Common myeloid progenitor, CD34-positive (primary cell): Measurements from ENCODE around the gene CLDN7.

Source experiments
- CTCF ChIA-PET: fragments of 350-600 bp; sonication (Branson Sonifier 250); formaldehyde crosslinking; loops from one replicate; lab custom pipeline; 2021; ENCODE audit warnings: antibody characterized with exemption; lab: Charles Lee
- POLR2A ChIA-PET: fragments of 350-600 bp; sonication (Branson Sonifier 250); formaldehyde crosslinking; loops from one replicate; lab custom pipeline; 2021; ENCODE audit warnings: antibody characterized with exemption; lab: Charles Lee
- DNase-seq, 3 donors: peaks; one replicate each; pipeline versions ENCODE4 v3.0.0 to v3.0.0-alpha.2; 2013
- H3K27ac ChIP-seq, 2 experiments: 1 replicate in 1 of 2; 2 replicates in 1 of 2; pipeline ENCODE4 v1.7.0; 2013; ENCODE audit warnings: inconsistent platforms in 2 of 2, low read length in 2 of 2, mild to moderate bottlenecking in 2 of 2, low read depth in 1 of 2, moderate library complexity in 1 of 2; ENCODE audit not compliant: severe bottlenecking in 2 of 2, insufficient read depth in 1 of 2, poor library complexity in 1 of 2
- H3K27me3 ChIP-seq, 5 experiments: replicated peaks in 2 of 5; 1 replicate in 3 of 5; 2 replicates in 2 of 5; pipeline versions ENCODE4 v1.6.1 to v1.7.0; 2013; ENCODE audit warnings: low read length in 4 of 5, mild to moderate bottlenecking in 2 of 5, moderate library complexity in 2 of 5, inconsistent platforms in 1 of 5; ENCODE audit not compliant: insufficient read depth in 5 of 5, control insufficient read depth in 4 of 5
- H3K36me3 ChIP-seq, 4 experiments: 1 replicate in 2 of 4; 2 replicates in 2 of 4; pipeline versions ENCODE4 v1.6.1 to v1.7.0; 2013; ENCODE audit warnings: low read length in 3 of 4, control low read depth in 1 of 4, mild to moderate bottlenecking in 1 of 4; ENCODE audit not compliant: control insufficient read depth in 4 of 4, insufficient read depth in 4 of 4
- H3K4me1 ChIP-seq, 4 experiments: 1 replicate in 3 of 4; 2 replicates in 1 of 4; pipeline versions ENCODE4 v1.6.1 to v1.7.1; 2013; ENCODE audit warnings: low read length in 3 of 4, mild to moderate bottlenecking in 3 of 4, control low read depth in 1 of 4, inconsistent platforms in 1 of 4, moderate library complexity in 1 of 4; ENCODE audit not compliant: control insufficient read depth in 4 of 4, insufficient read depth in 4 of 4; ENCODE audit errors: control extremely low read depth in 1 of 4
- H3K4me3 ChIP-seq, 7 experiments: 1 replicate in 4 of 7; 2 replicates in 3 of 7; pipeline versions ENCODE4 v1.5.1 to v1.7.0; 2013; ENCODE audit warnings: mild to moderate bottlenecking in 7 of 7, low read length in 6 of 7, moderate library complexity in 6 of 7, inconsistent platforms in 2 of 7, low read depth in 2 of 7, control low read depth in 1 of 7; ENCODE audit not compliant: insufficient read depth in 4 of 7, control insufficient read depth in 1 of 7; ENCODE audit errors: extremely low read depth in 1 of 7
- H3K9me3 ChIP-seq, 5 experiments: 1 replicate in 4 of 5; 2 replicates in 1 of 5; pipeline versions ENCODE4 v1.6.1 to v1.7.1; 2013; ENCODE audit warnings: low read length in 4 of 5, mild to moderate bottlenecking in 2 of 5, inconsistent platforms in 1 of 5, low read depth in 1 of 5, moderate library complexity in 1 of 5; ENCODE audit not compliant: control insufficient read depth in 4 of 5, insufficient read depth in 2 of 5; ENCODE audit errors: control extremely low read depth in 1 of 5
- WGBS: methylation state at CpG from one replicate; pipeline ENCODE4 v1.1.5; 2013; ENCODE audit not compliant: insufficient coverage; 5-methylcytosine and 5-hydroxymethylcytosine counted together

The CLDN7 gene

GRCh38 chr17:7306911-7307685 is 44.8 kb upstream of the CLDN7 start, which contains the start of gene EIF5A:
TSS of gene EIF5A (plus strand) at chr17:7307628. CDS start at chr17:7309636, 2,008 bp downstream.
- Histone ChIP-seq H3K36me3 (peaks cover 15 to 31% (median 23%) of the 10 kb centered on the region in 4 experiments), H3K27ac (peak within 1 kb of the TSS; percentile 85 to 96), H3K4me3 (peak within 1 kb of the TSS; percentile 67 to 99 (median 87)), H3K9me3 (no peaks in the 10 kb centered on the region), H3K4me1 (peaks cover 9 to 27% (median 20%) of the 10 kb centered on the region in 4 experiments), H3K27me3 (no peaks in the 10 kb centered on the region)
- ChIA-PET POLR2A (no interaction called here), CTCF (interaction anchor here (2.9 kb wide), 1 partner anchor 11 kb away, joined by 17 read pairs; no protein-coding TSS in a partner anchor)
- WGBS = 0% methylated on average over 52 of the region's 64 CpGs
- peak; percentile 100 for DNase-seq

DNA sequence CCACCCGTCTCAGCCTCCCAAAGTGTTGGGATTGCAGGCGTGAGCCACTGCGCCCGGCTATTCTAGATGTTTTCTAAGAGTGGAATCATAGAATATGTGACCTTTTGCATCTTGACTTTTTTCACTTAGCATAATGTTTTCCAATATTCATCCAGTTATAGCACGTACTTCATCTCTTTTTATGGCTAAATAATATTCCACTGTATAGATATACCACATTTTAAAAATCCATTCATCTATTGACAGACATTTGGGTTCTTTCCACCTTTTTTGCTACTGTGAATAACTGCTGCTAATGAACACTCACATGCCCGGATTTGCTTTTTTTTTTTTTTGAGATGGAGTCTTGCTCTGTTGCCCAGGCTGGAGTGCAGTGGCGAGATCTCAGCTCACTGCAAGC is 41.9 kb upstream of the CLDN7 start:
- Histone ChIP-seq H3K27ac (no peak overlapping the region), H3K9me3 (no peaks in the 10 kb centered on the region), H3K36me3 (peaks cover 0 to 4% (median 0%) of the 10 kb centered on the region in 4 experiments), H3K27me3 (no peaks in the 10 kb centered on the region), H3K4me1 (peaks cover 1 to 11% (median 4%) of the 10 kb centered on the region in 4 experiments), H3K4me3 (no peak overlapping the region)
- CTCF ChIA-PET = interaction anchor here (1.4 to 2.9 kb wide), 2 partner anchors 8 to 43 kb away, joined by 3 to 17 read pairs; no protein-coding TSS in a partner anchor
- POLR2A ChIA-PET = interaction anchor here (0.7 kb wide), 2 partner anchors 33 to 83 kb away, joined by 3 to 4 read pairs; no protein-coding TSS in a partner anchor
- DNase-seq = no peak
- 96% methylated on average over 3 of the region's 7 CpGs for WGBS

- Histone ChIP-seq H3K36me3 (no peaks in the 10 kb centered on the region), H3K9me3 (no peaks in the 10 kb centered on the region), H3K27ac (no peak overlapping the region), H3K4me1 (peaks cover 0 to 26% (median 24%) of the 10 kb centered on the region in 4 experiments), H3K4me3 (peak overlapping the region in 2 of 7 experiments; percentile 13 to 20), H3K27me3 (peaks cover 0 to 43% (median 14%) of the 10 kb centered on the region in 5 experiments)
- POLR2A ChIA-PET = interaction anchor here (0.5 to 1.1 kb wide), 3 partner anchors 12 to 75 kb away, joined by 3 to 5 read pairs (median 3); no protein-coding TSS in a partner anchor
- WGBS = 6% methylated on average over 47 of the region's 51 CpGs
- CTCF ChIA-PET = interaction anchor here (0.6 to 4.4 kb wide), 23 partner anchors 9 to 251 kb away, joined by 3 to 65 read pairs (median 4); partner anchors contain the start of genes ACADVL, DLG4 and SLC2A4
- peak; percentile 62 to 65 (median 64) for DNase-seq
Measured at GRCh38 chr17:7296189-7296861, 34.0 kb upstream of the CLDN7 start.

GRCh38 chr17:7295230-7296180 is 33.2 kb upstream of the CLDN7 start:
- Histone ChIP-seq H3K9me3 (no peaks in the 10 kb centered on the region), H3K27ac (no peak overlapping the region), H3K27me3 (peaks cover 0 to 43% (median 14%) of the 10 kb centered on the region in 5 experiments), H3K4me1 (peaks cover 0 to 26% (median 24%) of the 10 kb centered on the region in 4 experiments), H3K36me3 (no peaks in the 10 kb centered on the region), H3K4me3 (peak overlapping the region in 5 of 7 experiments; percentile 42 to 70 (median 53))
- ChIA-PET CTCF (interaction anchor here (0.8 to 4.4 kb wide), 16 partner anchors 9 to 250 kb away, joined by 3 to 65 read pairs (median 6); partner anchors contain the start of genes ACADVL, DLG4 and SLC2A4), POLR2A (interaction anchor here (1.1 kb wide), 1 partner anchor 15 kb away, joined by 5 read pairs; no protein-coding TSS in a partner anchor)
- peak in 2 of 3 donors; percentile 14 to 30 for DNase-seq
- 60% methylated on average over 28 of the region's 42 CpGs for WGBS

DNA sequence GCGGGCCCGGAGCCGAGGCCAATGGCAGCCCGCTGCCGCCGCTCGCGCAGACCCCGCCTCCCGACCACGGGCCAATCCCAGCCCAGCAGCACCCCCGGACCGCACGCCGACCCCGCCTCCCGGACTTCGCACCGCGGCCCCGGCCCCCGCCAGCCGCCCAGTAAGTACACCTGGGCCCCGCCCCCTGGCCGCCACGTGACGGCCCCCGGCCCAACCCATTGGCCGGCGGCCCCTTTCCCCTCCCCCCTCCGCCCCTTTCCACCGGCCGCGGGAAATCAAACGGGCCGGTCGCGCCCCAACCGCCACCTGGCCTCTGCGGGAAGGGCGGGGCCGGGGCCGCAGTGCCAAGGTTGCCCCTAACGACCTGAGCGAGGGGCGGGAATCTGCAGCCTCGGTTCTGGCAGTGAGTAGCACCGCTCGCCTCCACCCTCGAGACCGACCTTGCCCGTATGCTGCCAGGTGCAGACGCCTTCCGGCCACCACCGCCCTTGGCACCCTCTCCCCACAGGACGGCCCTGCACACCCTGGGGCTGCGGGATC is 32.4 kb upstream of the CLDN7 start, which contains the start of gene YBX2:
Gene YBX2, minus strand, starts transcription at position 26 of the 540 bp plus-strand sequence. CDS start 139 bp downstream, outside the sequence.
- Histone ChIP-seq H3K27me3 (peaks cover 0 to 43% (median 14%) of the 10 kb centered on the region in 5 experiments), H3K9me3 (no peaks in the 10 kb centered on the region), H3K27ac (no peak within 1 kb of the TSS), H3K4me1 (peaks cover 0 to 26% (median 24%) of the 10 kb centered on the region in 4 experiments), H3K36me3 (no peaks in the 10 kb centered on the region), H3K4me3 (peak within 1 kb of the TSS in 6 of 7 experiments; percentile 23 to 70 (median 52))
- peak; percentile 69 to 83 (median 73) for DNase-seq
- ChIA-PET POLR2A (no interaction called here), CTCF (no interaction called here)
- WGBS = 1% methylated on average over 23 of the region's 57 CpGs
